MG63 (cell line): Measurements from ENCODE around the gene JAZF1. TPM values are rescaled to one million over a fixed set of nuclear protein-coding genes. Genes with fewer than 3 reads are reported as not detected.

Experiments used
- DNase-seq: peaks from one replicate; pipeline ENCODE4 v3.0.0-alpha.2; 2020
- H3K27me3 ChIP-seq: fragments of 250-450 bp; sonication (Bioruptor Pico); 2 replicates; pipeline ENCODE4 v1.5.1; 2020; ENCODE audit warnings: mild to moderate bottlenecking, moderate library complexity
- H3K36me3 ChIP-seq: fragments of 250-450 bp; sonication (Bioruptor Pico); 2 replicates; pipeline ENCODE4 v1.5.1; 2020; ENCODE audit warnings: mild to moderate bottlenecking, moderate library complexity
- H3K4me3 ChIP-seq: fragments of 250-450 bp; sonication (Bioruptor Pico); 2 replicates; pipeline ENCODE4 v1.5.1; 2020; ENCODE audit warnings: mild to moderate bottlenecking, moderate library complexity
- H3K9me3 ChIP-seq: fragments of 250-450 bp; sonication (Bioruptor Pico); 2 replicates; pipeline ENCODE4 v1.5.1; 2020; ENCODE audit warnings: mild to moderate bottlenecking, moderate library complexity
- total RNA-seq: library from RNA; depleted of rRNA; stranded (reverse); fragments of >200 nt; shearing (Covaris generic); gene quantifications from 2 replicates; pipeline ENCODE4 v1.2.3, GENCODE V29; 2014; ENCODE audit warnings: low replicate concordance

JAZF1 gene
- total RNA-seq, 1 experiment from 2014 or later, result 7.6 TPM

GRCh38 chr7:28065308-28065707 lies 115.3 kb downstream of the JAZF1 start:
- no peaks in the 10 kb centered on the region for H3K9me3 ChIP-seq
- no peak overlapping the region for H3K4me3 ChIP-seq
- H3K27me3 ChIP-seq, result no peaks in the 10 kb centered on the region
- no peaks in the 10 kb centered on the region for H3K36me3 ChIP-seq
- no peak for DNase-seq

GRCh38 chr7:28064437-28064836 lies 116.2 kb downstream of the JAZF1 start:
- no peaks in the 10 kb centered on the region for H3K27me3 ChIP-seq
- H3K4me3 ChIP-seq, result no peak overlapping the region
- no peak for DNase-seq
- no peaks in the 10 kb centered on the region for H3K36me3 ChIP-seq
- H3K9me3 ChIP-seq, result no peaks in the 10 kb centered on the region

- no peak overlapping the region for H3K4me3 ChIP-seq
- DNase-seq, result no peak
Observed at GRCh38 chr7:28062197-28062991, 118.2 kb downstream of the JAZF1 start.

GRCh38 chr7:28061824-28062196 lies 118.8 kb downstream of the JAZF1 start:
- H3K4me3 ChIP-seq, result no peak overlapping the region
- peaks cover 4% of the 10 kb centered on the region; the same call in 1 of the 2 replicates for H3K9me3 ChIP-seq
- H3K27me3 ChIP-seq, result no peaks in the 10 kb centered on the region
- no peak for DNase-seq
- no peaks in the 10 kb centered on the region; the same call in 1 of the 2 replicates for H3K36me3 ChIP-seq

More at GRCh38 chr7:28062197-28062991, 118.2 kb downstream of the JAZF1 start:
- H3K9me3 ChIP-seq, result peaks cover 4% of the 10 kb centered on the region; the same call in 1 of the 2 replicates
- H3K36me3 ChIP-seq, result no peaks in the 10 kb centered on the region; the same call in 1 of the 2 replicates
- H3K27me3 ChIP-seq, result no peaks in the 10 kb centered on the region

- no peaks in the 10 kb centered on the region for H3K27me3 ChIP-seq
- H3K4me3 ChIP-seq, result no peak overlapping the region
- peaks cover 4% of the 10 kb centered on the region; the same call in 1 of the 2 replicates for H3K9me3 ChIP-seq
- DNase-seq, result no peak
- H3K36me3 ChIP-seq, result no peaks in the 10 kb centered on the region; the same call in 1 of the 2 replicates
Observed at GRCh38 chr7:28060371-28060950, 120.1 kb downstream of the JAZF1 start.

- Histone ChIP-seq H3K9me3 (peaks cover 4% of the 10 kb centered on the region; the same call in 1 of the 2 replicates), H3K4me3 (no peak overlapping the region), H3K27me3 (no peaks in the 10 kb centered on the region), H3K36me3 (no peaks in the 10 kb centered on the region; the same call in 1 of the 2 replicates)
- peak; percentile 49 for DNase-seq
Observed at GRCh38 chr7:28055161-28055544, 125.4 kb downstream of the JAZF1 start.

GRCh38 chr7:28054531-28055160 lies 125.9 kb downstream of the JAZF1 start:
- Histone ChIP-seq H3K9me3 (peaks cover 4% of the 10 kb centered on the region; the same call in 1 of the 2 replicates), H3K27me3 (no peaks in the 10 kb centered on the region), H3K36me3 (no peaks in the 10 kb centered on the region; the same call in 1 of the 2 replicates), H3K4me3 (no peak overlapping the region)
- DNase-seq, result no peak

GRCh38 chr7:28052933-28053332 lies 127.7 kb downstream of the JAZF1 start:
- no peaks in the 10 kb centered on the region for H3K27me3 ChIP-seq
- no peaks in the 10 kb centered on the region for H3K36me3 ChIP-seq
- H3K4me3 ChIP-seq, result no peak overlapping the region
- no peak for DNase-seq
- H3K9me3 ChIP-seq, result no peaks in the 10 kb centered on the region

GRCh38 chr7:28048694-28049093 lies 131.9 kb downstream of the JAZF1 start:
- no peaks in the 10 kb centered on the region for H3K9me3 ChIP-seq
- no peaks in the 10 kb centered on the region for H3K27me3 ChIP-seq
- no peak overlapping the region for H3K4me3 ChIP-seq
- no peak for DNase-seq
- H3K36me3 ChIP-seq, result no peaks in the 10 kb centered on the region

GRCh38 chr7:28046035-28046434 lies 134.6 kb downstream of the JAZF1 start:
- Histone ChIP-seq H3K9me3 (no peaks in the 10 kb centered on the region), H3K27me3 (no peaks in the 10 kb centered on the region), H3K4me3 (no peak overlapping the region), H3K36me3 (no peaks in the 10 kb centered on the region)
- DNase-seq, result no peak

GRCh38 chr7:28045592-28045991 lies 135.0 kb downstream of the JAZF1 start:
- no peaks in the 10 kb centered on the region for H3K27me3 ChIP-seq
- no peaks in the 10 kb centered on the region for H3K36me3 ChIP-seq
- no peak for DNase-seq
- no peak overlapping the region for H3K4me3 ChIP-seq
- no peaks in the 10 kb centered on the region for H3K9me3 ChIP-seq

GRCh38 chr7:28044825-28045224 lies 135.8 kb downstream of the JAZF1 start:
- DNase-seq, result no peak
- H3K9me3 ChIP-seq, result no peaks in the 10 kb centered on the region
- no peaks in the 10 kb centered on the region for H3K27me3 ChIP-seq
- H3K36me3 ChIP-seq, result no peaks in the 10 kb centered on the region; the same call in 1 of the 2 replicates
- no peak overlapping the region for H3K4me3 ChIP-seq

GRCh38 chr7:28042721-28043120 lies 137.9 kb downstream of the JAZF1 start:
- no peak overlapping the region for H3K4me3 ChIP-seq
- DNase-seq, result no peak
- no peaks in the 10 kb centered on the region for H3K9me3 ChIP-seq
- H3K27me3 ChIP-seq, result no peaks in the 10 kb centered on the region
- no peaks in the 10 kb centered on the region; the same call in 1 of the 2 replicates for H3K36me3 ChIP-seq

GRCh38 chr7:28041508-28042314 lies 138.9 kb downstream of the JAZF1 start:
- Histone ChIP-seq H3K9me3 (no peaks in the 10 kb centered on the region), H3K4me3 (no peak overlapping the region), H3K36me3 (no peaks in the 10 kb centered on the region; the same call in 1 of the 2 replicates), H3K27me3 (no peaks in the 10 kb centered on the region)
- DNase-seq, result peak; percentile 64

- Histone ChIP-seq H3K9me3 (no peaks in the 10 kb centered on the region), H3K4me3 (no peak overlapping the region), H3K36me3 (no peaks in the 10 kb centered on the region; the same call in 1 of the 2 replicates), H3K27me3 (no peaks in the 10 kb centered on the region)
- no peak for DNase-seq
Observed at GRCh38 chr7:28038175-28038797, 142.3 kb downstream of the JAZF1 start.
